HG03135 (cell line): ENCODE results near the gene IQSEC1.
A peak's percentile ranks its signal among the peaks of the same experiment; 100 is the strongest.

ENCODE experiments used
- ATAC-seq: cut with Tn5 transposase; IDR thresholded peaks from one replicate; pipeline ENCODE4 v1.9.1; 2021; ENCODE audit warnings: mild to moderate bottlenecking, moderate library complexity; ENCODE audit not compliant: unreplicated experiment

IQSEC1 gene

GRCh38 chr3:13018561-13019242 lies 54.5 kb downstream of the IQSEC1 start:
- no peak for ATAC-seq

GRCh38 chr3:13018043-13018451 lies 55.2 kb downstream of the IQSEC1 start:
- ATAC-seq, result no peak

- ATAC-seq, result no peak
These were observed 55.7 kb downstream of the IQSEC1 start for GRCh38 chr3:13017361-13018042.

GRCh38 chr3:13016721-13017255 lies 56.4 kb downstream of the IQSEC1 start:
- no peak for ATAC-seq

GRCh38 chr3:13016083-13016720 lies 57.0 kb downstream of the IQSEC1 start:
- ATAC-seq, result peak; percentile 37

- ATAC-seq, result no peak
These were observed 57.7 kb downstream of the IQSEC1 start for GRCh38 chr3:13015286-13016082.

GRCh38 chr3:13014755-13015285 lies 58.4 kb downstream of the IQSEC1 start:
- ATAC-seq, result no peak

GRCh38 chr3:13013994-13014754 lies 59.1 kb downstream of the IQSEC1 start:
- ATAC-seq, result no peak

- no peak for ATAC-seq
These were observed 59.7 kb downstream of the IQSEC1 start for GRCh38 chr3:13013566-13013965.

GRCh38 chr3:13013151-13013561 lies 60.1 kb downstream of the IQSEC1 start:
- no peak for ATAC-seq

- no peak for ATAC-seq
These were observed 61.0 kb downstream of the IQSEC1 start for GRCh38 chr3:13012221-13012691.

GRCh38 chr3:13011573-13012220 lies 61.5 kb downstream of the IQSEC1 start:
- ATAC-seq, result peak; percentile 43

- ATAC-seq, result no peak
These were observed 62.3 kb downstream of the IQSEC1 start for GRCh38 chr3:13010780-13011572.

- no peak for ATAC-seq
These were observed 63.3 kb downstream of the IQSEC1 start for GRCh38 chr3:13009946-13010315.

GRCh38 chr3:13009132-13009945 lies 63.9 kb downstream of the IQSEC1 start:
- ATAC-seq, result no peak

GRCh38 chr3:13008155-13008995 lies 64.9 kb downstream of the IQSEC1 start:
- no peak for ATAC-seq
